HEK293 (cell line): Measurements from ENCODE around the gene SLC29A1.

Experiments used
- EGR2 ChIP-seq: fragments of 450-650 bp; formaldehyde crosslinking; IDR thresholded peaks from 2 replicates; pipeline ENCODE4 v1.5.1; 2016; ENCODE audit warnings: low read depth, missing biosample characterization, missing genetic modification characterization
- ELK4 ChIP-seq: IDR thresholded peaks from 2 replicates; pipeline ENCODE4 v1.6.1; 2011; ENCODE audit warnings: mild to moderate bottlenecking, low read depth, low read length, borderline replicate concordance
- IKZF3 ChIP-seq: fragments of 450-650 bp; IDR thresholded peaks from 2 replicates; pipeline ENCODE4 v1.5.0; 2018; ENCODE audit warnings: missing biosample characterization, mild to moderate bottlenecking, missing genetic modification characterization, moderate library complexity
- ZBTB11 ChIP-seq: fragments of 450-650 bp; formaldehyde crosslinking; conservative IDR thresholded peaks from 2 replicates; pipeline ENCODE4 v1.5.1; 2016; ENCODE audit warnings: low read depth, missing biosample characterization, missing genetic modification characterization
- ZBTB21 ChIP-seq: fragments of 450-650 bp; formaldehyde crosslinking; IDR thresholded peaks from 2 replicates; pipeline ENCODE4 v1.5.1; 2017; ENCODE audit warnings: missing biosample characterization, missing genetic modification characterization
- ZNF146 ChIP-seq: fragments of 450-650 bp; formaldehyde crosslinking; IDR thresholded peaks from 2 replicates; pipeline ENCODE4 v1.5.1; 2016; ENCODE audit warnings: missing biosample characterization, missing genetic modification characterization
- ZNF175 ChIP-seq: fragments of 450-650 bp; formaldehyde crosslinking; IDR thresholded peaks from 2 replicates; pipeline ENCODE4 v1.5.1; 2016; ENCODE audit warnings: missing biosample characterization, missing genetic modification characterization
- ZNF184 ChIP-seq: fragments of 450-650 bp; IDR thresholded peaks from 2 replicates; pipeline ENCODE4 v1.5.1; 2018; ENCODE audit warnings: missing biosample characterization, mild to moderate bottlenecking, missing genetic modification characterization
- ZNF214 ChIP-seq: fragments of 450-650 bp; formaldehyde crosslinking; IDR thresholded peaks from 2 replicates; pipeline ENCODE4 v1.5.1; 2017; ENCODE audit warnings: missing biosample characterization, mild to moderate bottlenecking, missing genetic modification characterization, borderline replicate concordance
- ZNF23 ChIP-seq: fragments of 450-650 bp; formaldehyde crosslinking; IDR thresholded peaks from 2 replicates; pipeline ENCODE4 v1.5.1; 2016; ENCODE audit warnings: missing biosample characterization, missing genetic modification characterization, borderline replicate concordance
- ZNF324 ChIP-seq: fragments of 450-650 bp; formaldehyde crosslinking; IDR thresholded peaks from 2 replicates; pipeline ENCODE4 v1.5.1; 2016; ENCODE audit warnings: missing biosample characterization, missing genetic modification characterization
- ZNF394 ChIP-seq: fragments of 450-650 bp; formaldehyde crosslinking; IDR thresholded peaks from 2 replicates; pipeline ENCODE4 v1.5.1; 2016; ENCODE audit warnings: missing biosample characterization, missing genetic modification characterization, mild to moderate bottlenecking, moderate library complexity, borderline replicate concordance
- ZNF404 ChIP-seq: fragments of 450-650 bp; formaldehyde crosslinking; IDR thresholded peaks from 2 replicates; pipeline ENCODE4 v1.5.1; 2017; ENCODE audit warnings: missing biosample characterization, missing genetic modification characterization
- ZNF510 ChIP-seq: fragments of 450-650 bp; formaldehyde crosslinking; IDR thresholded peaks from 2 replicates; pipeline ENCODE4 v1.5.1; 2018; ENCODE audit warnings: mild to moderate bottlenecking, missing genetic modification characterization, missing biosample characterization; ENCODE audit not compliant: insufficient replicate concordance
- ZNF585B ChIP-seq: fragments of 450-650 bp; formaldehyde crosslinking; IDR thresholded peaks from 2 replicates; pipeline ENCODE4 v1.5.1; 2016; ENCODE audit warnings: missing biosample characterization, missing genetic modification characterization
- ZNF600 ChIP-seq: fragments of 450-650 bp; formaldehyde crosslinking; IDR thresholded peaks from 2 replicates; pipeline ENCODE4 v1.5.1; 2016; ENCODE audit warnings: missing biosample characterization, missing genetic modification characterization
- ZNF621 ChIP-seq: fragments of 450-650 bp; formaldehyde crosslinking; IDR thresholded peaks from 2 replicates; pipeline ENCODE4 v1.5.1; 2017; ENCODE audit warnings: missing biosample characterization, missing genetic modification characterization
- ZNF76 ChIP-seq: fragments of 450-650 bp; formaldehyde crosslinking; IDR thresholded peaks from 2 replicates; pipeline ENCODE4; 2016; ENCODE audit warnings: low read depth, missing biosample characterization, missing genetic modification characterization, borderline replicate concordance
- ZNF843 ChIP-seq: fragments of 450-650 bp; formaldehyde crosslinking; IDR thresholded peaks from 2 replicates; pipeline ENCODE4 v1.5.1; 2016; ENCODE audit warnings: missing biosample characterization, missing genetic modification characterization
- ZSCAN23 ChIP-seq: fragments of 450-650 bp; formaldehyde crosslinking; IDR thresholded peaks from 2 replicates; pipeline ENCODE4 v1.5.1; 2016; ENCODE audit warnings: missing biosample characterization, missing genetic modification characterization
- ZSCAN30 ChIP-seq: fragments of 450-650 bp; IDR thresholded peaks from 2 replicates; pipeline ENCODE4 v1.5.1; 2018; ENCODE audit warnings: missing biosample characterization, mild to moderate bottlenecking, missing genetic modification characterization, moderate library complexity
- ZSCAN5A ChIP-seq: fragments of 450-650 bp; formaldehyde crosslinking; IDR thresholded peaks from 2 replicates; pipeline ENCODE4 v1.5.1; 2016; ENCODE audit warnings: missing biosample characterization, missing genetic modification characterization
- TF ChIP-seq, protein P1 (sequence below): fragments of 450-650 bp; formaldehyde crosslinking; IDR thresholded peaks from 2 replicates; pipeline ENCODE4 v1.5.1; 2016; ENCODE audit warnings: missing biosample characterization, missing genetic modification characterization
- TF ChIP-seq, protein P2 (sequence below): fragments of 450-650 bp; formaldehyde crosslinking; IDR thresholded peaks from 2 replicates; pipeline ENCODE4 v1.5.1; 2017; ENCODE audit warnings: missing biosample characterization, missing genetic modification characterization

The SLC29A1 gene

GRCh38 chr6:44221291-44221960, 2.0 kb upstream of the SLC29A1 start (continued):
- TF ChIP-seq ZBTB21 (tag by site-specific recombination) (no peak), ZNF23 (no peak), ZNF843 (tag by site-specific recombination) (peak; percentile 17; the same call in 1 of the 2 replicates), ELK4 (no peak), ZBTB11 (tag by site-specific recombination) (no peak), ZNF146 (tag by site-specific recombination) (no peak), ZSCAN30 (tag by site-specific recombination) (peak; percentile 57), ZNF621 (tag by site-specific recombination) (no peak), ZNF184 (tag by site-specific recombination) (peak; percentile 50; the same call in 1 of the 2 replicates), ZNF585B (tag by site-specific recombination) (no peak), ZNF394 (tag by site-specific recombination) (no peak), EGR2 (tag by site-specific recombination) (peak; percentile 67), ZNF175 (tag by site-specific recombination) (no peak), ZNF600 (peak; percentile 66; the same call in 1 of the 2 replicates), ZNF404 (no peak), ZNF510 (tag by site-specific recombination) (no peak), ZNF76 (tag by site-specific recombination) (no peak), ZSCAN23 (no peak), ZSCAN5A (tag by site-specific recombination) (no peak), ZNF214 (no peak), IKZF3 (tag by site-specific recombination) (peak; percentile 31; the same call in 1 of the 2 replicates), ZNF324 (tag by site-specific recombination) (0 out of 2 replicates have a peak, but pooled peaks have one; percentile 17)
- TF ChIP-seq, protein P1, sequence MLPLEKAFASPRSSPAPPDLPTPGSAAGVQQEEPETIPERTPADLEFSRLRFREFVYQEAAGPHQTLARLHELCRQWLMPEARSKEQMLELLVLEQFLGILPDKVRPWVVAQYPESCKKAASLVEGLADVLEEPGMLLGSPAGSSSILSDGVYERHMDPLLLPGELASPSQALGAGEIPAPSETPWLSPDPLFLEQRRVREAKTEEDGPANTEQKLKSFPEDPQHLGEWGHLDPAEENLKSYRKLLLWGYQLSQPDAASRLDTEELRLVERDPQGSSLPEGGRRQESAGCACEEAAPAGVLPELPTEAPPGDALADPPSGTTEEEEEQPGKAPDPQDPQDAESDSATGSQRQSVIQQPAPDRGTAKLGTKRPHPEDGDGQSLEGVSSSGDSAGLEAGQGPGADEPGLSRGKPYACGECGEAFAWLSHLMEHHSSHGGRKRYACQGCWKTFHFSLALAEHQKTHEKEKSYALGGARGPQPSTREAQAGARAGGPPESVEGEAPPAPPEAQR (tag by site-specific recombination): no peak
- TF ChIP-seq, protein P2, sequence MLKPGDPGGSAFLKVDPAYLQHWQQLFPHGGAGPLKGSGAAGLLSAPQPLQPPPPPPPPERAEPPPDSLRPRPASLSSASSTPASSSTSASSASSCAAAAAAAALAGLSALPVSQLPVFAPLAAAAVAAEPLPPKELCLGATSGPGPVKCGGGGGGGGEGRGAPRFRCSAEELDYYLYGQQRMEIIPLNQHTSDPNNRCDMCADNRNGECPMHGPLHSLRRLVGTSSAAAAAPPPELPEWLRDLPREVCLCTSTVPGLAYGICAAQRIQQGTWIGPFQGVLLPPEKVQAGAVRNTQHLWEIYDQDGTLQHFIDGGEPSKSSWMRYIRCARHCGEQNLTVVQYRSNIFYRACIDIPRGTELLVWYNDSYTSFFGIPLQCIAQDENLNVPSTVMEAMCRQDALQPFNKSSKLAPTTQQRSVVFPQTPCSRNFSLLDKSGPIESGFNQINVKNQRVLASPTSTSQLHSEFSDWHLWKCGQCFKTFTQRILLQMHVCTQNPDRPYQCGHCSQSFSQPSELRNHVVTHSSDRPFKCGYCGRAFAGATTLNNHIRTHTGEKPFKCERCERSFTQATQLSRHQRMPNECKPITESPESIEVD: no peak
